Activated CD8-positive, alpha-beta memory T cell treated with anti-CD3 and anti-CD28 coated beads, Interleukin-2, amount 10 ng/mL, durations not matched to agents 7 days and 5 days (primary cell): ENCODE measurements around the gene LSS. TPM values are rescaled to one million over a fixed set of nuclear protein-coding genes. Genes with fewer than 3 reads are reported as not detected.

ENCODE experiments used
- ATAC-seq: fragments of 150-1000 bp; cut with Tn5 transposase; one replicate; pipeline ENCODE4 v1.10.0; 2021; ENCODE audit warnings: moderate library complexity
- CTCF ChIA-PET: fragments of 350-600 bp; sonication (Branson Sonifier 250); formaldehyde crosslinking; loops from one replicate; lab custom pipeline; 2021; ENCODE audit warnings: antibody characterized with exemption; lab: Charles Lee
- DNase-seq: peaks from one replicate; pipeline ENCODE4 v3.0.0-alpha.2; 2020
- H3K27ac Mint-ChIP-seq: one replicate; pipeline ENCODE4 v1.8.0; 2021; ENCODE audit warnings: mild to moderate bottlenecking, mixed read lengths
- H3K27me3 Mint-ChIP-seq: one replicate; pipeline ENCODE4 v1.8.0; 2021; ENCODE audit warnings: mixed read lengths
- H3K36me3 Mint-ChIP-seq: one replicate; pipeline ENCODE4 v1.8.0; 2021; ENCODE audit warnings: mild to moderate bottlenecking, mixed read lengths
- H3K4me1 Mint-ChIP-seq: one replicate; pipeline ENCODE4 v1.8.0; 2021; ENCODE audit warnings: mixed read lengths
- H3K4me3 Mint-ChIP-seq: one replicate; pipeline ENCODE4 v1.8.0; 2021; ENCODE audit warnings: mild to moderate bottlenecking, moderate library complexity, mixed read lengths
- H3K9me3 Mint-ChIP-seq: one replicate; pipeline ENCODE4 v1.8.0; 2022; ENCODE audit warnings: low read depth, mixed read lengths
- total RNA-seq, 2 experiments: library from RNA; stranded (reverse); gene quantifications; one replicate each; pipeline ENCODE4 v1.2.3, GENCODE V29; 2021

LSS gene
- total RNA-seq, 2 experiments from 2014 or later, result 44.9 to 49.5 TPM

- H3K4me1 Mint-ChIP-seq, result peaks cover 1% of the 10 kb centered on the region
- no peak overlapping the region for H3K27ac Mint-ChIP-seq
- H3K9me3 Mint-ChIP-seq, result no peaks in the 10 kb centered on the region
- peaks cover 1% of the 10 kb centered on the region for H3K36me3 Mint-ChIP-seq
- DNase-seq, result no peak
- CTCF ChIA-PET, result no interaction called here
- no peak for ATAC-seq
- H3K4me3 Mint-ChIP-seq, result no peak overlapping the region
- H3K27me3 Mint-ChIP-seq, result no peaks in the 10 kb centered on the region
Measured at GRCh38 chr21:46211786-46212720, 16.5 kb downstream of the LSS start.

- Mint-ChIP-seq H3K27me3 (no peaks in the 10 kb centered on the region), H3K36me3 (peaks cover 1% of the 10 kb centered on the region), H3K4me3 (no peak overlapping the region), H3K9me3 (no peaks in the 10 kb centered on the region), H3K27ac (no peak overlapping the region), H3K4me1 (peaks cover 1% of the 10 kb centered on the region)
- no peak for ATAC-seq
- no peak for DNase-seq
- CTCF ChIA-PET, result no interaction called here
Measured at GRCh38 chr21:46211376-46211775, 17.2 kb downstream of the LSS start.

GRCh38 chr21:46210378-46211136, 18.0 kb downstream of the LSS start:
- peaks cover 1% of the 10 kb centered on the region for H3K4me1 Mint-ChIP-seq
- H3K9me3 Mint-ChIP-seq, result no peaks in the 10 kb centered on the region
- H3K27me3 Mint-ChIP-seq, result no peaks in the 10 kb centered on the region
- CTCF ChIA-PET, result no interaction called here
- H3K36me3 Mint-ChIP-seq, result peaks cover 1% of the 10 kb centered on the region
- H3K4me3 Mint-ChIP-seq, result no peak overlapping the region
- no peak overlapping the region for H3K27ac Mint-ChIP-seq
- DNase-seq (no peak), ATAC-seq (no peak)

- Mint-ChIP-seq H3K4me3 (no peak overlapping the region), H3K36me3 (peaks cover 5% of the 10 kb centered on the region), H3K27ac (no peak overlapping the region), H3K4me1 (peaks cover 1% of the 10 kb centered on the region), H3K9me3 (no peaks in the 10 kb centered on the region), H3K27me3 (no peaks in the 10 kb centered on the region)
- DNase-seq (no peak), ATAC-seq (no peak)
- CTCF ChIA-PET, result no interaction called here
Measured at GRCh38 chr21:46208761-46209721, 19.5 kb downstream of the LSS start.

GRCh38 chr21:46207920-46208591, 20.5 kb downstream of the LSS start:
- DNase-seq (no peak), ATAC-seq (no peak)
- no peak overlapping the region for H3K4me3 Mint-ChIP-seq
- peaks cover 1% of the 10 kb centered on the region for H3K4me1 Mint-ChIP-seq
- H3K27ac Mint-ChIP-seq, result no peak overlapping the region
- CTCF ChIA-PET, result no interaction called here
- H3K36me3 Mint-ChIP-seq, result peaks cover 5% of the 10 kb centered on the region
- H3K9me3 Mint-ChIP-seq, result no peaks in the 10 kb centered on the region
- no peaks in the 10 kb centered on the region for H3K27me3 Mint-ChIP-seq

GRCh38 chr21:46207006-46207919, 21.3 kb downstream of the LSS start:
- Mint-ChIP-seq H3K9me3 (no peaks in the 10 kb centered on the region), H3K36me3 (peaks cover 5% of the 10 kb centered on the region), H3K4me3 (no peak overlapping the region), H3K27ac (no peak overlapping the region), H3K27me3 (no peaks in the 10 kb centered on the region), H3K4me1 (peaks cover 1% of the 10 kb centered on the region)
- CTCF ChIA-PET, result no interaction called here
- ATAC-seq, result no peak
- DNase-seq, result no peak

GRCh38 chr21:46206163-46207005, 22.2 kb downstream of the LSS start:
- Mint-ChIP-seq H3K4me1 (peaks cover 1% of the 10 kb centered on the region), H3K9me3 (no peaks in the 10 kb centered on the region), H3K27me3 (no peaks in the 10 kb centered on the region), H3K4me3 (no peak overlapping the region), H3K36me3 (peaks cover 5% of the 10 kb centered on the region), H3K27ac (no peak overlapping the region)
- DNase-seq, result no peak
- ATAC-seq, result no peak
- CTCF ChIA-PET, result no interaction called here

GRCh38 chr21:46205766-46206162, 22.8 kb downstream of the LSS start:
- no peak overlapping the region for H3K4me3 Mint-ChIP-seq
- H3K27ac Mint-ChIP-seq, result no peak overlapping the region
- CTCF ChIA-PET, result no interaction called here
- H3K9me3 Mint-ChIP-seq, result no peaks in the 10 kb centered on the region
- peaks cover 1% of the 10 kb centered on the region for H3K4me1 Mint-ChIP-seq
- ATAC-seq (no peak), DNase-seq (no peak)
- H3K36me3 Mint-ChIP-seq, result peaks cover 5% of the 10 kb centered on the region
- H3K27me3 Mint-ChIP-seq, result no peaks in the 10 kb centered on the region

- Mint-ChIP-seq H3K27ac (no peak overlapping the region), H3K4me1 (peaks cover 1% of the 10 kb centered on the region), H3K36me3 (peaks cover 4% of the 10 kb centered on the region), H3K4me3 (no peak overlapping the region), H3K9me3 (no peaks in the 10 kb centered on the region), H3K27me3 (no peaks in the 10 kb centered on the region)
- CTCF ChIA-PET, result no interaction called here
- DNase-seq, result no peak
- no peak for ATAC-seq
Measured at GRCh38 chr21:46205166-46205565, 23.4 kb downstream of the LSS start.

GRCh38 chr21:46203203-46203600, 25.4 kb downstream of the LSS start:
- peaks cover 1% of the 10 kb centered on the region for H3K4me1 Mint-ChIP-seq
- DNase-seq (no peak), ATAC-seq (no peak)
- CTCF ChIA-PET, result interaction anchor here (1.3 kb wide), 1 partner anchor 60 kb away, joined by 3 read pairs; no protein-coding TSS in a partner anchor
- no peaks in the 10 kb centered on the region for H3K9me3 Mint-ChIP-seq
- H3K27me3 Mint-ChIP-seq, result no peaks in the 10 kb centered on the region
- no peak overlapping the region for H3K4me3 Mint-ChIP-seq
- H3K27ac Mint-ChIP-seq, result no peak overlapping the region
- peaks cover 13% of the 10 kb centered on the region for H3K36me3 Mint-ChIP-seq

- Mint-ChIP-seq H3K9me3 (no peaks in the 10 kb centered on the region), H3K36me3 (peaks cover 13% of the 10 kb centered on the region)
- CTCF ChIA-PET, result interaction anchor here (1.3 kb wide), 1 partner anchor 59 kb away, joined by 3 read pairs; no protein-coding TSS in a partner anchor
Measured at GRCh38 chr21:46202592-46203202, 25.9 kb downstream of the LSS start.

More at GRCh38 chr21:46202592-46203202, 25.9 kb downstream of the LSS start:
- Mint-ChIP-seq H3K4me3 (no peak overlapping the region), H3K27ac (no peak overlapping the region), H3K4me1 (no peaks in the 10 kb centered on the region), H3K27me3 (no peaks in the 10 kb centered on the region)
- DNase-seq (no peak), ATAC-seq (no peak)
